Posterior cingulate gyrus (tissue), 11 donors: ENCODE measurements around the gene PNKD.

Experiments
- DNase-seq, 10 donors: peaks; one replicate each; pipeline versions ENCODE4 v3.0.0 to v3.0.0-alpha.2; 2020 to 2021; ENCODE audit warnings: mixed read lengths in 3 of 10
- intact Hi-C: fragments of 100-400 bp; cut with DNase I; formaldehyde crosslinking; loops from one replicate; pipeline ENCODE4 v1.15.1; 2023

PNKD gene

DNA sequence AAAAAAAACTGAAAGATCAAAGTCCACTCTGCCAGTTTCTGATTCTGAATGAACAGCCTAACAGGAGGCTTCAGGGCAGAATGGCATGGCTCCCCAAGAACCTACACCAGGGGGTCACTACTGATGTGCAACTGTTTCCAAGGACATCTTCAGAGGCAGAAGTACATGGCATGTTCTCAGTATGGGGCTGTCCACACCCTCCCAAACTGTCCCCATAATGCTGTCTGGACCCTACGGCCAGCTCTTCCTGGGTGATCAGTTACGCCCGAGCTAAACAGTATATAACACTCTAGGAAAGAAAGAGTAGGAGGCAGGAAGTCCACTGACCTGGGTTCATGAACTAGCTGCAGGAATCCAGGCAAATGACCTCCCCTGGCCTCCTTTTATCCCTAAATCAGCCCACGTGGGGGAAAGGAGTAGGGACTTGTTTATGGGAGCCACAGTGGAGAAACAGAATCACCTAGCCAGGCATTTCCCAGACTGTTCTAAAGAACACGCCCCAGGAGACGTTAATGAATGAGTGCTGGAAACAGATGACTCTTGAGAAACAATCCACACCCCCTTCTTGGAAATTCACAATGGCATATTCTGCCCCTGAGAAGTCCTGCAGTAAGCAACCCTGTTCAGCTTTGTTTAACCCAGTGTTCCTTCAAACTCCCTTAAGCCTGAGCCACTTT is 19.5 kb downstream of the PNKD start:
- DNase-seq: no peak
- intact Hi-C loops: loop anchor here (5.0 kb wide), 1 partner anchor 108 kb away; the partner anchor contains the start of gene CTDSP1

GRCh38 chr2:218290316-218291261 is 20.3 kb downstream of the PNKD start:
- intact Hi-C loops: no loop called here
- DNase-seq: peak in 1 of 10 donors; percentile 43

DNA sequence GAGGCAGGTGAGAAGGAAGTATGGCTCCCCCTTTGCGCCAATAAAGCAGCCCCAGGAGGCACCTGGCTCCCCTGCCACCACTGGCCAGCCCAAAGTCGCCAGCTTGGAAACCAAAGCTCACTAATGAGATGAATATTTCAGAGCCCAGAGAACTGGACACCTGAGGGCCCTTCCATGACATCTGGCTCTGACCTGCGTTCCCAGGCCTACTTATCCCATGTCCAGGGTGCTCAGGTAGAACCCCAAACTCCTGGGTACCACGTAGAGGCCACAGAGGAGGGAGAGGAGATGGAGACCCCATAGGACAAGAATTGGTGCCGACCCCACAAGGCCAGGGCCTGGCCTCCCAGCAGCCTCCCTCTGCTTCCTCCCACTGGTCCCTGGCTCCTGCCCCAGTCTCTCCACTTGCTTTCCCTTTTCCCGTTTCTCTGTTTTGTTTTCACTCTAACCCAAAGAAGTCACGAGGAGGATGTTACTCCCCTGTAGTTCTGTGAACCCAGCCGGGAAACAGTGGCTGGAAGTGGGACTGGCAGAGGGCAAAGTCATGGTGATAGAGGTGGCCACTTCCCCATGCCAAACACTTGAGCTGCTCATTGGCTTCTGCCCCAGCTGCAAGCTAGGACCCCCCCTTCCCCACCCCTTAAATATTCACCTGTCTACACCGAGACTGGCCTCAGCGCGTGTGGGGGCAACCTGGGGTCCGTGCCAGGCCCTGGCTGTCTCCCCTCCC is 21.2 kb downstream of the PNKD start:
- no peak for DNase-seq
- intact Hi-C loops: loop anchor here (2.0 kb wide), 1 partner anchor 21 kb away; the partner anchor contains the start of genes AAMP and PNKD

DNA sequence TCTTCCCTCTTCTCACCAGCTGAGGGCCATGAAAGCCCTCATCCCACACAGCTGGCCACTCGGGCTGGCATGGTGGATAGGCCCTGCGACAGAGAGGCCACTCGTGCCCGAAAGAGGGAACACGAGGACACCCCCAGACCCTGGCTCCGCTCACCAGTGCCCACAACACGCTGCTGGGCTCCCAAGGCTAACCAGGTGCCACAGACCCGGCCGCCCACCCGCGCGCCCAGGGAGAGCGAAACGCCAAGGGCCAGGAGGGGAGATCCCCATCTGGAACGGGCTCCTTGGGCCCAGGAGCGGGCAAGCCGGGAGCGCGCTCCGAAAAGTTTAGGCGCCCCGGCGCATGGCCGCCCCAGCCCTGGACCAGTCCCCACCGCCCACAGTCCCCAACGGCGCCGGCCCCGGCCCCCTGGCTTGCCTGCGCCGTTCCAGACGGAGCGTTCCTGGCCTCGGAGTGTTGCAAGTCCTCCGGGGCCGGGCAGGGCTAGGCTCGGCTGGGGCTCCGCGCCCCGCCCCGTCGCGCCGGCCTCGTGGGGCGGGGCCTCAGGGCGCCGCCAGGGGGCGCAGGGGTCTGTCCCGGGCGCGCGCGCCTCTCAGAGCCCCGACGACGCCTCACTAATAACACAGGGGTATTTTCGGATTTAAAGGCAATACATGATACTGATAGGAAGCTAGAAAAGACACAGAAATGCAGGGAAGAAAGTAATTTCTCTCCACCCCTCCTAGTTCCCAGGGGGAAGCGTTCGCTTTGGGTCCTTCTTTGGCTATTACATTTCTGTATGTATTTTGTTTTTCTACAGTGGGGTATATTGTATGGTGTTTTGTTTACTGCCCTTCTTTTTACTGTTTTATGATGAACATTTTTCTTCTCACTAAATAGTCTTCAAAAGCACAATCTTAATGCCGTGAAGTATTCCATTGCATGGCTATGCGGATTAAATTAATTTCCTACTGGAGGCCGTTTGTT is 22.0 kb downstream of the PNKD start, which contains the start of gene TMBIM1:
TMBIM1 (minus strand) TSS at position 456 of the 967 bp plus-strand sequence. CDS start 10,362 bp downstream, outside the sequence.
- peak in 9 of 10 donors; percentile 43 to 95 (median 61) for DNase-seq
- intact Hi-C loops: loop anchor here (2.0 kb wide), 1 partner anchor 22 kb away; the partner anchor contains the start of genes AAMP and PNKD

- intact Hi-C loops: loop anchor here (2.0 kb wide), 1 partner anchor 23 kb away; the partner anchor contains the start of genes AAMP and PNKD
- DNase-seq: peak in 1 of 10 donors; percentile 3
Measured at GRCh38 chr2:218293715-218294429, 23.6 kb downstream of the PNKD start.

DNA sequence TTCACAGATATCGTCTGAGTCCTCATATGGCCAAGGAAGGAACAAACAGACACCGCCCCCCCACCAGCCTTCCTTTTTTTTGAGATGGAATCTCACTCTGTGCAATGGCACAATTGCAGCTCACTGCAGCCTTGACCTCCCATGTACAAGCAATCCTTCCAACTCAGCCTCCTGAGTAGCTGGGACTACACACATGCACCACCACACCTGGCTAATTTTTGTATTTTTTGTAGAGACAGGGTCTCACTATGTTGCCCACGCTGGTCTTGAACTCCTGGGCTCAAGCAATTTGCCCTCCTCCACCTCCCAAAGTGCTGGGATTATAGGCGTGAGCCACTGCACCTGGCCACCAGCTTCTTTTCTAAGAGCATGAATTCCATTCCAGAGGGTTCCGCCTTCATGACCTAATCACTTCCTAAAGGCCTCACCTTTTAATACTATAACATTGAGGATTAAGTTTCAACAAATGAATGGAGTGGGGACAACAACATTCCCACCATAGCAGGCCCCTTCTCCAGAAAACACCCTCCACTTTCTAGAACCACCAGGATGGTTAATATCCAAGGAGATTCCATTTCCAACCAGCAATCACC is 24.2 kb downstream of the PNKD start:
- intact Hi-C loops: no loop called here
- peak in 1 of 10 donors; percentile 41 for DNase-seq

DNA sequence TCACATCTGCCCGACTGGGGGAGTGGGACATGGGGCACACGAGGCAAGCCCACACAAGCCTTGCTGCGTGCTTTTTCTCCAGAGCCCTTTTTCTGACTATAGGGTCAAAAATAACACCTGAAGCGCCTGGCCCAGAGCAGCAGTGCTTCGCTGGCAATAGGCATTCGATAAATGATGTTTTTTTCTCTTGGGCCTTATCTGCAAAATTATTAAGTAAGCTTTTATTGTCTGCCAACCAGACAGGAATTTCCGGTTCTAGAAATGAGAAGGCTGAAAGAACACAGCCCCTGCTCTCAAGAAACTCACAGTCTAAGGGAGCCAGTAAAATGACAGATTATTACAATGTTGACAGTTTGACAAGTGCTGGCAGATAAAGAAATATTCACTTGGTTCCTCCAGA is 24.7 kb downstream of the PNKD start:
- intact Hi-C loops: no loop called here
- peak in 1 of 10 donors; percentile 48 for DNase-seq

- intact Hi-C loops: no loop called here
- DNase-seq: peak in 1 of 10 donors; percentile 52
Measured at GRCh38 chr2:218296200-218296599, 25.9 kb downstream of the PNKD start.

GRCh38 chr2:218296847-218297246 is 26.5 kb downstream of the PNKD start:
- peak in 7 of 10 donors; percentile 26 to 94 (median 51) for DNase-seq
- intact Hi-C loops: no loop called here

GRCh38 chr2:218298314-218298875 is 28.1 kb downstream of the PNKD start:
- DNase-seq: peak in 4 of 10 donors; percentile 21 to 93 (median 48)
- intact Hi-C loops: no loop called here

- intact Hi-C loops: loop anchor here (5.0 kb wide), 2 partner anchors 97 to 167 kb away; partner anchors contain the start of gene CTDSP1
- DNase-seq: no peak
Measured at GRCh38 chr2:218300141-218300540, 29.8 kb downstream of the PNKD start.

- intact Hi-C loops: loop anchor here (1.0 to 5.0 kb wide), 3 partner anchors 55 to 166 kb away; partner anchors contain the start of genes CATIP and CTDSP1
Measured at GRCh38 chr2:218301176-218301819, 31.0 kb downstream of the PNKD start.

DNA sequence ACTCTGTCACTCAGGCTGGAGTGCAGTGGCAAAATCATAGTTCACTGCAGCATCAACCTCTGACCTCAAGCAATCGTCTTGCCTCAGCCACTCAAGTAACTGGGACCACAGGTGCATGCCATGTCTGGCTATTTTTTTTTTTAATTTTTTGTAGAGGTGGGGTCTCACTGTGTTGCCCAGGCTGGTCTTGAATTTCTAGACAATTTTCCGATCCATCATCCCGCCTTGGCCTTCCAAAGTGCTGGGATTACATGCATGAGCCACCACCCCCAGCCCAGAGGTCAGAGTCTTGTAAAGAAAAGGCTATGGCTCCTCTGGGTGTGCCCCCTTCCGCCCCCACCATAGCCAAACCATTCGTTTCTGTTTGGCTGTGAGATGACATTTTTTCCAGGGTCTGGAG is 35.1 kb downstream of the PNKD start:
- DNase-seq: peak in 1 of 10 donors; percentile 32
- intact Hi-C loops: no loop called here

More at GRCh38 chr2:218301176-218301819, 31.0 kb downstream of the PNKD start:
- peak; percentile 50 to 93 (median 81) for DNase-seq

DNA sequence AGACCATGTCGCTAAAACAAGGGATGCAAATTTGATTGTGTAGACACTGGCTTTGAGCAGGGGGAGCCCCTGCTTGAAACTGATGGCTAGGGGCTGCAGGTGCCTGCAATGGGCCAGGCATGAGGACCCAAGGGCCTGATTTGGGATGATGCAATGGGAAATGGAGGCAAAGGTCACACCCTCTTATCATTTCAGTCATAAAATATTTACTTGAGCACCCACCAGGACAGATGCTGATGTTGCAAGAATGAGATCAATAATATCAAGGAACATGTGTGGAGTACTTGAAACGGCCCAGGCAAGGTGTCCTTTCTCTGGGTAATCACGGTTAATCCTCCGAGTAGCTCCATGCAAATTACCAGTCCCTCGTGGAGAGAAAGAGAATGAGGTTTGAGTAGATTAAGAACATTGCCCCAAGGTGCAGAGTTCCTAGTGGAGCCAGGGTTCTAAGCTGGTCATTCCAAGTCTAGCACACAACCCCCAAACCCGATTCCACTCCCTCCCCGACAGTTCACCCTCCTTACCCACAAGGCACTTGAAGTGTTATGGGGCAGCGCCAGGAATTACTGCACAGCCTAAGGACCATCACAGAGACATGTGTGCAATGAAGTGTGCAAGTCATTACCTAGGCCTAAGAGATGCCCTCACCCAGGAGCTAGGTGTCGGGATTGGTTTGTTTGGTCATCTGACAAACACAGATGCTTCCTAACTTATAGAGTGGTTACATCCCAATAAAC is 36.0 kb downstream of the PNKD start:
- DNase-seq: peak in 1 of 10 donors; percentile 27
- intact Hi-C loops: no loop called here

DNA sequence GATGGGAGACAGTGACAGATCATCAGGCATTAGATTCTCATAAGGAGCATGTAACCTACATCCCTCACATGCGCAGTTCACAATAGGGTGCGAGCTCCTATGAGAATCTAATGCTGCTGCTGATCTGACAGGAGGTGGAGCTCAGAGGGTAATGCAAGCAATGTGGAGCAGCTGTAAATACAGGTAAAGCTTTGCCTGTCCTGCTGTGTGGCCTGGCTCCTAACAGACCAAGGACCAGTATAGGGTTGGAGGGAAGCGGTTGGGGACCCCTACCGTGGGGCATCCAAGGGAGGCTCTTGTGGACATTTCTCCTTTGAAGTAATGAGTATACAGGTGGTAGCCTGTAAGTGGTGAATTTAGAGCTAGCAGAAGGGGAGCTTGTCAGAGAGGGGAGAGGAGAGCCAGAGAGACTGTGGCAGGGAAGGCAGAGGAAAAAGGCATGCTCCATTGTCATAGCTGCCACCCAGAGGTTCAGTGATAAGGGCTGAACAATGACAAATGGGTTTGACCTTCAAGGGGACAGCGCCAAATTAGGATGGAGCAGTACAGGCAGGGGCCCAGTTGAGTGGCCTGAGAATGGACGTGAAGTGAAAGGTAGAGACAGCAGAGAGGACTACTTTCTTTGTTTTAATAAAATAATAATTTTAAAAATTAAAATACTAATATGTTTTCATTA is 37.2 kb downstream of the PNKD start:
- intact Hi-C loops: no loop called here
- DNase-seq: peak in 1 of 10 donors; percentile 58
